ENCODE measurements around the gene SMIM26. TPM values are rescaled to one million over a fixed set of nuclear protein-coding genes. Genes with fewer than 3 reads are reported as not detected.
A peak's percentile ranks its signal among the peaks of the same experiment; 100 is the strongest.

The SMIM26 gene
- total and polyA plus RNA-seq, 9 donors = 65.7 to 253 (median 94.0) TPM

- Histone ChIP-seq H3K4me1 (ENCODE audit: insufficient read depth) (no peaks in the 10 kb centered on the region), H3K36me3 (no peaks in the 10 kb centered on the region), H3K27me3 (no peaks in the 10 kb centered on the region), H3K27ac (no peak overlapping the region), H3K9me3 (no peaks in the 10 kb centered on the region), H3K4me3 (no peak overlapping the region)
- WGBS, 3 donors = 32 to 63% (median 58%) methylated on average over 5 of the region's 5 CpGs
- no peak for TF ChIP-seq POLR2A (IDR thresholded peaks at IDR 0.05)
- TF ChIP-seq EP300 (IDR thresholded peaks at IDR 0.05) = no peak
- no peak for TF ChIP-seq CTCF (IDR thresholded peaks at IDR 0.05)
- peak in 2 of 5 donors; percentile 39 to 41 for DNase-seq
- intact Hi-C loops (cut with DNase I) = no loop called here
Observed at GRCh38 chr20:18615020-18615650, 47.9 kb downstream of the SMIM26 start.

Small RNAs within 50 kb of the gene (small RNA-seq; reads per million reads assigned to genes)
- not detected for gene RN7SL638P
- not detected for gene RNU6ATAC34P

Other genes starting within 250 kb of the SMIM26 start
- gene DZANK1, start 100.4 kb upstream of the SMIM26 start, total RNA-seq = 1 to 10 TPM; 3.1 to 6.5 (median 3.9) TPM
- 1 to 10 TPM; 2.2 to 3.0 TPM for gene DZANK1, start 100.4 kb upstream of the SMIM26 start, polyA plus RNA-seq
- gene POLR3F, start 100.0 kb upstream of the SMIM26 start, total RNA-seq = 10 to 100 TPM in 2 of 7 donors, 1 to 10 TPM in 5; 6.5 to 13.2 (median 9.0) TPM
- gene POLR3F, start 100.0 kb upstream of the SMIM26 start, polyA plus RNA-seq = 10 to 100 TPM in 1 of 2 donors, 1 to 10 TPM in 1; 8.2 to 12.3 TPM
- 10 to 100 TPM; 10.6 to 13.3 (median 11.8) TPM for gene RBBP9, start 70.2 kb upstream of the SMIM26 start, total RNA-seq
- gene RBBP9, start 70.2 kb upstream of the SMIM26 start, polyA plus RNA-seq = 10 to 100 TPM in 1 of 2 donors, 1 to 10 TPM in 1; 6.9 to 26.0 TPM
- 10 to 100 TPM; 25.2 to 48.0 (median 35.9) TPM for gene SEC23B, start 59.5 kb upstream of the SMIM26 start, total RNA-seq
- 10 to 100 TPM; 11.2 to 47.6 TPM for gene SEC23B, start 59.5 kb upstream of the SMIM26 start, polyA plus RNA-seq
- 10 to 100 TPM; 12.4 to 36.5 (median 23.6) TPM for gene DTD1, start 20.6 kb downstream of the SMIM26 start, total RNA-seq
- 10 to 100 TPM; 19.2 to 22.1 TPM for gene DTD1, start 20.6 kb downstream of the SMIM26 start, polyA plus RNA-seq
- gene SCP2D1, start 246.4 kb downstream of the SMIM26 start, total RNA-seq = not detected
- not detected for gene SCP2D1, start 246.4 kb downstream of the SMIM26 start, polyA plus RNA-seq

Measured in ovary (tissue), 9 donors.